Mesendoderm (in vitro differentiated cells): ENCODE data around the gene MACIR.

Experiments
- DNase-seq: peaks from one replicate; pipeline ENCODE4 v3.0.0; 2013
- H2AK5ac ChIP-seq: 2 replicates; pipeline ENCODE4 v1.6.1; 2013; ENCODE audit warnings: low read length, inconsistent platforms
- H2BK120ac ChIP-seq: 2 replicates; pipeline ENCODE4 v1.6.1; 2013; ENCODE audit warnings: low read depth, mild to moderate bottlenecking, low read length, moderate library complexity, mixed read lengths
- H2BK15ac ChIP-seq: replicated peaks from 2 replicates; pipeline ENCODE4 v1.6.1; 2013; ENCODE audit warnings: low read depth, mild to moderate bottlenecking, moderate library complexity
- H2BK5ac ChIP-seq: 2 replicates; pipeline ENCODE4 v1.6.1; 2013; ENCODE audit warnings: low read length, inconsistent platforms
- H3K18ac ChIP-seq: 2 replicates; pipeline ENCODE4 v1.6.1; 2013; ENCODE audit warnings: mild to moderate bottlenecking, low read length, mixed read lengths
- H3K23ac ChIP-seq: one replicate; pipeline ENCODE4 v1.6.1; 2013; ENCODE audit warnings: low read length
- H3K27ac ChIP-seq: 2 replicates; pipeline ENCODE4 v1.5.1; 2013; ENCODE audit warnings: low read depth, mild to moderate bottlenecking, inconsistent platforms, low read length, moderate library complexity
- H3K27me3 ChIP-seq: 2 replicates; pipeline ENCODE4 v1.6.1; 2013; ENCODE audit warnings: low read length, control low read depth, mild to moderate bottlenecking, inconsistent platforms; ENCODE audit not compliant: insufficient read depth, poor library complexity
- H3K36me3 ChIP-seq: 2 replicates; pipeline ENCODE4 v1.6.1; 2013; ENCODE audit warnings: low read length, inconsistent platforms; ENCODE audit not compliant: control insufficient read depth, insufficient read depth
- H3K4ac ChIP-seq: one replicate; pipeline ENCODE4 v1.6.1; 2013; ENCODE audit warnings: low read depth, mild to moderate bottlenecking, low read length, moderate library complexity
- H3K4me1 ChIP-seq: 2 replicates; pipeline ENCODE4 v1.6.1; 2013; ENCODE audit warnings: low read depth, low read length, inconsistent platforms; ENCODE audit not compliant: control insufficient read depth
- H3K4me2 ChIP-seq: 2 replicates; pipeline ENCODE4 v1.6.1; 2013; ENCODE audit warnings: low read length
- H3K4me3 ChIP-seq: 2 replicates; pipeline ENCODE4 v1.5.1; 2013; ENCODE audit warnings: mild to moderate bottlenecking, low read length
- H3K56ac ChIP-seq: one replicate; pipeline ENCODE4 v1.6.1; 2013; ENCODE audit warnings: low read length
- H3K79me1 ChIP-seq: 2 replicates; pipeline ENCODE4 v1.6.1; 2013; ENCODE audit warnings: low read length, inconsistent platforms
- H3K79me2 ChIP-seq: 2 replicates; pipeline ENCODE4 v1.6.1; 2013; ENCODE audit warnings: mild to moderate bottlenecking, low read length; ENCODE audit not compliant: control insufficient read depth, insufficient read depth
- H3K9ac ChIP-seq: 2 replicates; pipeline ENCODE4 v1.6.1; 2013; ENCODE audit warnings: low read length, inconsistent platforms
- H4K5ac ChIP-seq: one replicate; pipeline ENCODE4 v1.6.1; 2013; ENCODE audit warnings: low read length
- H4K8ac ChIP-seq: one replicate; pipeline ENCODE4 v1.6.1; 2013; ENCODE audit warnings: low read depth, mild to moderate bottlenecking, control low read depth, low read length, moderate library complexity
- WGBS: extraction: QIAGEN DNeasy Blood & Tissue Kit; methylation state at CpG from one replicate; pipeline ENCODE4 v1.1.7; 2013; ENCODE audit warnings: low lambda C conversion rate, missing lambda C conversion rate; ENCODE audit not compliant: insufficient coverage; ENCODE audit errors: extremely low coverage; 5-methylcytosine and 5-hydroxymethylcytosine counted together

The MACIR gene

DNA sequence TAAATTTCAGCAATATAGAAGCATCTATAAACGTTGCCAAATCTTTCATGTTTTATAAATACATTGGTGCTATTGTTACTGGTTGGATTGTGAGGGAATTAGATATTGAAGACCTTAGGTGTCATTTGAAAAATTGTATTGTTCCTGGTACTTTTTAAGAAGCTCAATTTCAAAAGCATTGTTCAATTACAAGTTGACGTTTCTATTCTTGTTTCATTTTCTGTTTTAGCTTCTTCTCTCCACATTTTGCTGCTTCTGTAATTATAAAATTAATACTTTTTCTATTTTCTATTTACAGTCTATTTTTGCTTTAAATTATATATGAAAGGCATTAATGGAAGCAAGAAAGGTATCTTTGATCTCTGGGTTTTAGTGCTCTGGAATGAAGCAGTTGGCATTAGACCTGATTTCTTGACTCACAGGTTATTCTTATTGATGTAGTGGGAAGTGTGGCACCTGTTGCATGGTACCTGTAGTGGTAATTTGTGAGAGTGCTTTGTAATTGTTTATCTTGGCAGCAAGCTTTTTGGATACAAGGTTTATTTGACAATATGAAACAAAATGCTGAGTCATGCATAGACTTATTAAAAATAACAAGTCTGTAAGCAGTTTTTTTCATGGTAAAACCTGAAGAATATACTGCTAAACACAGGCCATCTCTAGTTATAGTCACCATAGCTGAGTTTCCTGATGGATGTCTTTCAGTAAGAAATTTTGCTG lies 13.2 kb downstream of the MACIR start:
- Histone ChIP-seq H3K36me3 (no peaks in the 10 kb centered on the region), H3K9ac (no peak overlapping the region), H3K4ac (no peak overlapping the region), H2BK15ac (no peak overlapping the region), H3K4me3 (no peak overlapping the region), H3K23ac (no peak overlapping the region), H3K79me1 (peaks cover 7% of the 10 kb centered on the region), H3K27me3 (no peaks in the 10 kb centered on the region), H2AK5ac (no peak overlapping the region), H3K79me2 (peaks cover 14% of the 10 kb centered on the region), H3K4me2 (no peak overlapping the region), H2BK5ac (no peak overlapping the region), H2BK120ac (no peak overlapping the region), H3K27ac (no peak overlapping the region), H4K5ac (no peak overlapping the region), H4K8ac (no peak overlapping the region), H3K18ac (no peak overlapping the region), H3K56ac (no peak overlapping the region), H3K4me1 (peaks cover 8% of the 10 kb centered on the region)
- no CpG with 5 or more reads among the region's 2 CpGs for WGBS
- DNase-seq = no peak

GRCh38 chr5:103272377-103272776 lies 13.8 kb downstream of the MACIR start:
- no peak overlapping the region for H2BK15ac ChIP-seq
- WGBS = no CpG with 5 or more reads among the region's 2 CpGs
- no peak overlapping the region for H3K4me3 ChIP-seq
- peaks cover 7% of the 10 kb centered on the region for H3K79me1 ChIP-seq
- H3K36me3 ChIP-seq = no peaks in the 10 kb centered on the region
- peaks cover 14% of the 10 kb centered on the region for H3K79me2 ChIP-seq
- H3K27me3 ChIP-seq = no peaks in the 10 kb centered on the region
- H3K9ac ChIP-seq = no peak overlapping the region
- no peak overlapping the region for H3K4ac ChIP-seq
- H2AK5ac ChIP-seq = no peak overlapping the region
- no peak overlapping the region for H3K4me2 ChIP-seq
- H2BK5ac ChIP-seq = no peak overlapping the region
- no peak overlapping the region for H3K23ac ChIP-seq
- no peak overlapping the region for H4K8ac ChIP-seq
- H2BK120ac ChIP-seq = no peak overlapping the region
- no peak overlapping the region for H4K5ac ChIP-seq
- no peak overlapping the region for H3K56ac ChIP-seq
- peak; percentile 48 for DNase-seq
- H3K27ac ChIP-seq = no peak overlapping the region
- H3K18ac ChIP-seq = peak overlapping the region; percentile 68
- H3K4me1 ChIP-seq = peaks cover 8% of the 10 kb centered on the region

GRCh38 chr5:103273952-103274351 lies 15.4 kb downstream of the MACIR start:
- no peak overlapping the region for H3K27ac ChIP-seq
- H4K8ac ChIP-seq = no peak overlapping the region
- H3K4me3 ChIP-seq = no peak overlapping the region
- no peak overlapping the region for H4K5ac ChIP-seq
- H3K23ac ChIP-seq = no peak overlapping the region
- no peaks in the 10 kb centered on the region for H3K27me3 ChIP-seq
- H3K36me3 ChIP-seq = no peaks in the 10 kb centered on the region
- H2AK5ac ChIP-seq = no peak overlapping the region
- H3K56ac ChIP-seq = no peak overlapping the region
- DNase-seq = peak; percentile 39
- peaks cover 4% of the 10 kb centered on the region for H3K79me1 ChIP-seq
- H3K79me2 ChIP-seq = peaks cover 12% of the 10 kb centered on the region
- no peak overlapping the region for H2BK120ac ChIP-seq
- no peak overlapping the region for H3K9ac ChIP-seq
- no peak overlapping the region for H3K4ac ChIP-seq
- WGBS = no CpG with 5 or more reads among the region's 3 CpGs
- no peak overlapping the region for H2BK5ac ChIP-seq
- no peak overlapping the region for H3K4me2 ChIP-seq
- no peak overlapping the region for H3K18ac ChIP-seq
- H2BK15ac ChIP-seq = no peak overlapping the region
- H3K4me1 ChIP-seq = peaks cover 8% of the 10 kb centered on the region

DNA sequence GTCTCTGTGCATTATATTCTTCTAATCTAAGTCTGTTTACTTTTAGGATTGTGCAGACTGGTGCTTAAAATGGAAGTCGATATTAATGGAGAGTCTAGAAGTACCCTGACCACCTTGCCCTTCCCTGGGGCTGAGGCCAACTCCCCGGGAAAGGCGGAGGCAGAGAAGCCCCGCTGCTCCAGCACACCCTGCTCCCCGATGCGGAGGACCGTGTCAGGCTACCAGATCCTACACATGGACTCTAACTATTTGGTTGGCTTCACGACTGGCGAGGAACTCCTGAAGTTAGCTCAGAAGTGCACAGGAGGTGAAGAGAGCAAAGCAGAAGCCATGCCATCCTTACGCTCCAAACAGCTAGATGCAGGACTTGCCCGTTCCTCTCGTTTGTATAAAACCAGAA lies 17.3 kb downstream of the MACIR start:
- Histone ChIP-seq H3K27ac (no peak overlapping the region), H2BK15ac (no peak overlapping the region), H3K4ac (no peak overlapping the region), H3K9ac (no peak overlapping the region), H3K79me2 (peaks cover 12% of the 10 kb centered on the region), H3K79me1 (peaks cover 4% of the 10 kb centered on the region), H3K27me3 (no peaks in the 10 kb centered on the region), H4K5ac (no peak overlapping the region), H2AK5ac (no peak overlapping the region), H3K4me3 (no peak overlapping the region), H2BK120ac (no peak overlapping the region), H3K56ac (no peak overlapping the region), H3K23ac (no peak overlapping the region), H3K18ac (no peak overlapping the region), H3K4me2 (no peak overlapping the region), H3K4me1 (peaks cover 8% of the 10 kb centered on the region), H4K8ac (no peak overlapping the region), H3K36me3 (no peaks in the 10 kb centered on the region), H2BK5ac (no peak overlapping the region)
- no peak for DNase-seq
- no CpG with 5 or more reads among the region's 12 CpGs for whole genome bisulfite sequencing

GRCh38 chr5:103280967-103281366 lies 22.4 kb downstream of the MACIR start:
- no peak overlapping the region for H4K8ac ChIP-seq
- peaks cover 2% of the 10 kb centered on the region for H3K79me1 ChIP-seq
- peaks cover 2% of the 10 kb centered on the region for H3K79me2 ChIP-seq

DNA sequence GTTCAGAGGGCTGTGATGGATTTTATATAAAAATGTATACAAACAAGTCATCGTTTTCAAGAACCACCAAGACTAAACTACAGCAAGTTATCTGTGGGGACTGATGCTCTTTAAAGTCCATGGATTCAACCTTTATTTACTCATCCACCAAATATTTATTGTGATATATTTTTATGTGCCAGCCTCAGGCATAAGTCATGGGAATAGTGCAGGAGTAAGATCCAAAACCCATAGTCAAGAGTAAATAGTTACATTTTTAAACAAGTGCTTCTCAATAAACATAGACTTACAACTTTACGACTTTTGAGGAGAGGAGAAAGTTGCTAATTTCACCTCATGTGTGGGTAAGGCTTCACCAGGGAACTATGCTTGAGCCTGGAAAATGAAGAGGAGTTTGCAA lies 24.6 kb downstream of the MACIR start:
- Histone ChIP-seq H3K9ac (no peak overlapping the region), H3K18ac (no peak overlapping the region), H2BK15ac (no peak overlapping the region), H2BK5ac (no peak overlapping the region), H3K4me1 (peaks cover under 1% of the 10 kb centered on the region), H3K4me2 (no peak overlapping the region), H3K36me3 (no peaks in the 10 kb centered on the region), H2AK5ac (no peak overlapping the region), H3K79me2 (no peaks in the 10 kb centered on the region), H4K5ac (no peak overlapping the region), H3K27ac (no peak overlapping the region), H3K56ac (no peak overlapping the region), H4K8ac (no peak overlapping the region), H3K4ac (no peak overlapping the region), H3K4me3 (no peak overlapping the region), H2BK120ac (no peak overlapping the region), H3K23ac (no peak overlapping the region), H3K27me3 (no peaks in the 10 kb centered on the region), H3K79me1 (no peaks in the 10 kb centered on the region)
- DNase-seq = no peak
- no CpG with 5 or more reads among the region's 2 CpGs for WGBS

More at GRCh38 chr5:103280967-103281366, 22.4 kb downstream of the MACIR start:
- Histone ChIP-seq H3K56ac (no peak overlapping the region), H3K4me3 (no peak overlapping the region), H4K5ac (no peak overlapping the region), H2BK120ac (no peak overlapping the region), H3K18ac (no peak overlapping the region), H3K27me3 (no peaks in the 10 kb centered on the region), H2BK15ac (no peak overlapping the region), H3K4ac (no peak overlapping the region), H2AK5ac (no peak overlapping the region), H3K9ac (no peak overlapping the region), H3K23ac (no peak overlapping the region), H2BK5ac (no peak overlapping the region), H3K27ac (no peak overlapping the region), H3K36me3 (no peaks in the 10 kb centered on the region), H3K4me1 (no peaks in the 10 kb centered on the region), H3K4me2 (no peak overlapping the region)
- no peak for DNase-seq
- no CpG with 5 or more reads among the region's 3 CpGs for WGBS
